Astrocyte of the cerebellum (primary cell): ENCODE results near the gene TOMM40.
"Not testable (repeated sequence)": the region's sequence is repeated elsewhere in the genome, so short reads cannot be mapped to it uniquely, and the experiment has no call there.

Source experiments
- DNase-seq: peaks from one replicate; pipeline ENCODE4 v3.0.0-alpha.2; 2011; ENCODE audit warnings: low read depth
- H3K4me3 ChIP-seq: 2 replicates; pipeline ENCODE4 v1.5.1; 2011; ENCODE audit warnings: mild to moderate bottlenecking, low read depth, low read length, moderate library complexity
- CTCF ChIP-seq: IDR thresholded peaks from 2 replicates; pipeline ENCODE4 v1.5.1; 2012; ENCODE audit warnings: low read length, low read depth, moderate library complexity, mild to moderate bottlenecking; ENCODE audit errors: missing control alignments
- in situ Hi-C: cut with HindIII; loops from 2 replicates; pipeline ENCODE4 v1.10.0; 2017; ENCODE audit warnings: low sequenced_read_pairs

TOMM40 gene

GRCh38 chr19:44924243-44924725 is 33.2 kb downstream of the TOMM40 start:
- H3K4me3 ChIP-seq: no peak overlapping the region
- TF ChIP-seq CTCF: no peak
- no peak for DNase-seq
- in situ Hi-C loops: no loop called here

- no peak for TF ChIP-seq CTCF
- in situ Hi-C loops: no loop called here
- H3K4me3 ChIP-seq: no peak overlapping the region
- no peak for DNase-seq
Observed at GRCh38 chr19:44925114-44925891, 34.2 kb downstream of the TOMM40 start.

GRCh38 chr19:44926245-44927077 is 35.4 kb downstream of the TOMM40 start:
- in situ Hi-C loops, H3K4me3 ChIP-seq: not testable (repeated sequence)

GRCh38 chr19:44927746-44928145 is 36.7 kb downstream of the TOMM40 start:
- no peak overlapping the region for H3K4me3 ChIP-seq
- no peak for TF ChIP-seq CTCF
- DNase-seq: peak; percentile 57
- in situ Hi-C loops: no loop called here

More at GRCh38 chr19:44926245-44927077, 35.4 kb downstream of the TOMM40 start:
- not testable (repeated sequence) for DNase-seq

- TF ChIP-seq CTCF: no peak
- no peak overlapping the region for H3K4me3 ChIP-seq
- in situ Hi-C loops: no loop called here
- DNase-seq: no peak
Observed at GRCh38 chr19:44930088-44930487, 39.0 kb downstream of the TOMM40 start.

GRCh38 chr19:44931541-44931940 is 40.5 kb downstream of the TOMM40 start:
- no peak for TF ChIP-seq CTCF
- in situ Hi-C loops: no loop called here
- H3K4me3 ChIP-seq: no peak overlapping the region

GRCh38 chr19:44939668-44940067 is 48.6 kb downstream of the TOMM40 start:
- DNase-seq: no peak
- in situ Hi-C loops: no loop called here

More at GRCh38 chr19:44931541-44931940, 40.5 kb downstream of the TOMM40 start:
- DNase-seq: no peak

More at GRCh38 chr19:44939668-44940067, 48.6 kb downstream of the TOMM40 start:
- no peak for TF ChIP-seq CTCF
- H3K4me3 ChIP-seq: no peak overlapping the region
